Measurements from ENCODE around the gene KCNJ14.

DNA sequence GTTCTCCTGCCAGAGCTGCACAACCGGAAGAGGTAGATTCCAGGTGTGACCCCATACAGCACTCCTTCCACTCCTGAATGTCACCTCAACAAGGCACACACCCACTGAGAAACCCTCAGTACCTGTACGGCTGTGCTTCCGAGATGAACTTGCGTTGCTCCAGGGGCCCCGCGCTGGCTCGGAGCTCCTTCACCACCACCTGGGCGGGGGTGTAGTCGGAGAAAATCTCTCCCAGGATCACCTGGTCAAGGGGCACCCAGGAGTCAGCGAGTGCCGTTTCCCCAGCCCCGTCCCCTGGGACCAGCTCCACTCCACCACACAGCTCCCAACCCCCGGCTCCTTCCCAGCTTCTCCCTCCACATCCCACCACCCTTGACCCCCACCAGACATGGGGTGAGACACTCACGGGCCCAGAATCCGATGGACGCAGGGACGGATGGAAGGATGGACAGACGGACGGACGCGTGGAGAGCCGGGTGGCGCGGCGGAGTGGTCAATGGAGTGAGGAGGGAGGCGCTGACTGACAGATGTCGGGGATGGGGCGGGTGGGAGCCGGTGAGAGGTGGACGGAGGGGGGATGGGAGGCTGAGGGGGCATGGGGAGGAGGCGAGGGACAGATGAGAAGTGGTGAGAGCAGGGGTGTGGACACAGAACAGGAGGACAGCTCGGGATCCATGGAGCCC is 53.5 kb downstream of the KCNJ14 start:
- TF ChIP-seq POLR2A (IDR thresholded peaks at IDR 0.05; ENCODE audit: low read length) (no peak), GATA1 (IDR thresholded peaks at IDR 0.05; ENCODE audit: low read depth, low read length) (no peak)
